SK-N-SH treated with all-trans-retinoic acid at 6 μM for 48 hours (cell line): ENCODE data around the gene SHOX.
"Not testable (repeated sequence)": the region's sequence is repeated elsewhere in the genome, so short reads cannot be mapped to it uniquely, and the experiment has no call there.

Experiments
- ATAC-seq: fragments of 200-7000 bp; cut with Tn5 transposase; 3 replicates; pipeline ENCODE4 v1.9.1; 2020; ENCODE audit warnings: mild to moderate bottlenecking, moderate library complexity
- ARNTL ChIP-seq: fragments of 450-650 bp; formaldehyde crosslinking; IDR thresholded peaks from 2 replicates; pipeline ENCODE4 v1.5.0; 2020; ENCODE audit warnings: low read depth, mild to moderate bottlenecking, moderate library complexity, borderline replicate concordance
- BACH2 ChIP-seq: fragments of 250-450 bp; sonication (Bioruptor Pico); IDR thresholded peaks from 2 replicates; pipeline ENCODE4 v1.9.0; 2021; ENCODE audit warnings: mild to moderate bottlenecking, borderline replicate concordance
- CREB5 ChIP-seq: fragments of 250-450 bp; sonication (Bioruptor Pico); IDR thresholded peaks from 2 replicates; pipeline ENCODE4 v1.5.1; 2020; ENCODE audit warnings: low read depth, mild to moderate bottlenecking, moderate library complexity
- CSRNP3 ChIP-seq: fragments of 250-450 bp; sonication (Bioruptor Pico); IDR thresholded peaks from 2 replicates; pipeline ENCODE4 v1.5.1; 2021; ENCODE audit warnings: mild to moderate bottlenecking, moderate library complexity
- ESRRG ChIP-seq: fragments of 250-450 bp; sonication (Bioruptor Pico); IDR thresholded peaks from 2 replicates; pipeline ENCODE4 v1.6.1; 2021; ENCODE audit warnings: mild to moderate bottlenecking
- GLIS3 ChIP-seq: fragments of 250-450 bp; sonication (Bioruptor Pico); IDR thresholded peaks from 2 replicates; pipeline ENCODE4 v1.5.0; 2020; ENCODE audit warnings: mild to moderate bottlenecking, moderate library complexity
- ISL1 ChIP-seq: fragments of 250-450 bp; sonication (Bioruptor Pico); IDR thresholded peaks from 2 replicates; pipeline ENCODE4 v2.1.2; 2022; ENCODE audit warnings: mild to moderate bottlenecking, moderate library complexity
- OSR1 ChIP-seq: fragments of 250-450 bp; sonication (Bioruptor Pico); IDR thresholded peaks from 2 replicates; pipeline ENCODE4 v1.8.0; 2022; ENCODE audit warnings: moderate library complexity, mild to moderate bottlenecking, inconsistent platforms
- PATZ1 ChIP-seq: fragments of 250-450 bp; sonication (Bioruptor Pico); IDR thresholded peaks from 2 replicates; pipeline ENCODE4 v1.8.0; 2020; ENCODE audit warnings: mild to moderate bottlenecking, moderate library complexity, borderline replicate concordance
- PPARA ChIP-seq: fragments of 250-450 bp; sonication (Bioruptor Pico); IDR thresholded peaks from 2 replicates; pipeline ENCODE4 v1.5.0; 2020; ENCODE audit warnings: mild to moderate bottlenecking, borderline replicate concordance
- RARB ChIP-seq: fragments of 250-450 bp; sonication (Bioruptor Pico); IDR thresholded peaks from 2 replicates; pipeline ENCODE4 v1.8.0; 2021; ENCODE audit warnings: mild to moderate bottlenecking, moderate library complexity
- SNAI2 ChIP-seq: fragments of 250-450 bp; sonication (Bioruptor Pico); IDR thresholded peaks from 2 replicates; pipeline ENCODE4 v1.5.0; 2020; ENCODE audit warnings: mild to moderate bottlenecking, moderate library complexity
- TCF4 ChIP-seq: fragments of 250-450 bp; sonication (Bioruptor Pico); IDR thresholded peaks from 2 replicates; pipeline ENCODE4 v1.8.0; 2021; ENCODE audit warnings: mild to moderate bottlenecking, moderate library complexity, borderline replicate concordance
- TSHZ2 ChIP-seq: fragments of 250-450 bp; sonication (Bioruptor Pico); IDR thresholded peaks from 2 replicates; pipeline ENCODE4 v1.5.0; 2020; ENCODE audit warnings: mild to moderate bottlenecking, moderate library complexity
- ZFP3 ChIP-seq: fragments of 250-450 bp; sonication (Bioruptor Pico); IDR thresholded peaks from 2 replicates; pipeline ENCODE4 v1.5.0; 2020; ENCODE audit warnings: mild to moderate bottlenecking, moderate library complexity
- ZFP30 ChIP-seq: fragments of 450-650 bp; formaldehyde crosslinking; IDR thresholded peaks from 2 replicates; pipeline ENCODE4 v1.5.0; 2022; ENCODE audit warnings: mild to moderate bottlenecking, moderate library complexity
- ZNF565 ChIP-seq: fragments of 450-650 bp; formaldehyde crosslinking; conservative IDR thresholded peaks from 2 replicates; pipeline ENCODE4 v1.5.0; 2020; ENCODE audit warnings: low read depth, mild to moderate bottlenecking, moderate library complexity
- ZNF70 ChIP-seq: fragments of 450-650 bp; formaldehyde crosslinking; IDR thresholded peaks from 2 replicates; pipeline ENCODE4 v1.5.0; 2020; ENCODE audit warnings: mild to moderate bottlenecking, moderate library complexity

Gene SHOX

GRCh38 chrX:599837-600715 is 30.5 kb upstream of the SHOX start:
- TF ChIP-seq CREB5 (CRISPR knock-in tag): no peak
- TF ChIP-seq GLIS3 (CRISPR knock-in tag): no peak
- no peak for TF ChIP-seq ISL1 (CRISPR knock-in tag)
- no peak for TF ChIP-seq ZFP3 (CRISPR knock-in tag)
- no peak for TF ChIP-seq ZNF70 (CRISPR knock-in tag)
- TF ChIP-seq PPARA (CRISPR knock-in tag): no peak
- no peak for TF ChIP-seq ZFP30 (CRISPR knock-in tag)
- TF ChIP-seq RARB (CRISPR knock-in tag): no peak
- TF ChIP-seq ESRRG (CRISPR knock-in tag): no peak
- no peak for TF ChIP-seq PATZ1 (CRISPR knock-in tag)
- TF ChIP-seq OSR1: no peak
- no peak for TF ChIP-seq ZNF565 (CRISPR knock-in tag)
- no peak for TF ChIP-seq SNAI2 (CRISPR knock-in tag)
- no peak for TF ChIP-seq BACH2 (CRISPR knock-in tag)
- no peak for TF ChIP-seq TCF4 (CRISPR knock-in tag)
- no peak for TF ChIP-seq ARNTL (CRISPR knock-in tag)
- TF ChIP-seq CSRNP3 (CRISPR knock-in tag): no peak
- no peak for TF ChIP-seq TSHZ2 (CRISPR knock-in tag)
- TF ChIP-seq, all 23 proteins: peak for 0
- ATAC-seq: no peak

- ATAC-seq: not testable (repeated sequence)
Observed at GRCh38 chrX:603029-603428, 27.6 kb upstream of the SHOX start.

- not testable (repeated sequence) for ATAC-seq
Observed at GRCh38 chrX:604616-605015, 26.0 kb upstream of the SHOX start.

GRCh38 chrX:608088-608487 is 22.5 kb upstream of the SHOX start:
- not testable (repeated sequence) for ATAC-seq

- ATAC-seq: no peak
- TF ChIP-seq CSRNP3 (CRISPR knock-in tag) (no peak), PATZ1 (CRISPR knock-in tag) (no peak), ISL1 (CRISPR knock-in tag) (no peak), ZFP30 (CRISPR knock-in tag) (no peak), OSR1 (no peak)
Observed at GRCh38 chrX:614136-614535, 16.5 kb upstream of the SHOX start.
